WTC11 (cell line): ENCODE results near the gene AGBL4. TPM values are rescaled to one million over a fixed set of nuclear protein-coding genes. Genes with fewer than 3 reads are reported as not detected.

Experiments used
- ATAC-seq: fragments of 200-7000 bp; cut with Tn5 transposase; 2 replicates; pipeline ENCODE4 v1.10.0; 2021; ENCODE audit warnings: mild to moderate bottlenecking, moderate library complexity
- CTCF ChIA-PET: fragments of 300-600 bp; sonication (Branson Sonifier 250); formaldehyde crosslinking; loops from one replicate; lab custom pipeline; 2021; ENCODE audit warnings: antibody characterized with exemption; lab: Charles Lee
- POLR2A ChIA-PET: fragments of 350-600 bp; sonication (Branson Sonifier 250); formaldehyde crosslinking; loops from one replicate; lab custom pipeline; 2021; ENCODE audit warnings: antibody characterized with exemption; lab: Charles Lee
- DNase-seq: peaks from one replicate; pipeline ENCODE4 v3.0.0; 2021; ENCODE audit warnings: low spot score
- H3K27ac Mint-ChIP-seq: 2 replicates; pipeline ENCODE4 v1.8.0; 2021; ENCODE audit warnings: mixed read lengths
- H3K27me3 Mint-ChIP-seq: 2 replicates; pipeline ENCODE4 v1.8.0; 2021; ENCODE audit warnings: low read depth, mild to moderate bottlenecking, moderate library complexity, mixed read lengths
- H3K36me3 Mint-ChIP-seq: 2 replicates; pipeline ENCODE4 v1.8.0; 2021; ENCODE audit warnings: mixed read lengths
- H3K4me1 Mint-ChIP-seq: 2 replicates; pipeline ENCODE4 v1.8.0; 2022; ENCODE audit warnings: mixed read lengths
- H3K4me3 Mint-ChIP-seq: 2 replicates; pipeline ENCODE4 v1.8.0; 2021; ENCODE audit warnings: mild to moderate bottlenecking, moderate library complexity, mixed read lengths
- H3K9me3 Mint-ChIP-seq: 2 replicates; pipeline ENCODE4 v1.8.0; 2021; ENCODE audit warnings: mixed read lengths
- ATF1 ChIP-seq: sonication (generic); formaldehyde crosslinking; IDR thresholded peaks from 2 replicates; pipeline ENCODE4 v1.8.1; 2023; ENCODE audit warnings: mild to moderate bottlenecking, moderate library complexity, missing genetic modification reagents
- GRHL2 ChIP-seq: fragments of 250-450 bp; sonication (Bioruptor Pico); IDR thresholded peaks from 2 replicates; pipeline ENCODE4 v1.8.0; 2022; ENCODE audit warnings: mild to moderate bottlenecking, moderate library complexity; ENCODE audit not compliant: insufficient replicate concordance, severe bottlenecking
- HMGA2 ChIP-seq: fragments of 250-450 bp; sonication (Bioruptor Pico); IDR thresholded peaks from 2 replicates; pipeline ENCODE4 v1.4.0; 2021; ENCODE audit warnings: mild to moderate bottlenecking, moderate library complexity
- MXD4 ChIP-seq: fragments of 250-450 bp; sonication (Bioruptor Pico); IDR thresholded peaks from 2 replicates; pipeline ENCODE4 v1.8.0; 2021; ENCODE audit warnings: mild to moderate bottlenecking, moderate library complexity, borderline replicate concordance
- NFE2L1 ChIP-seq: sonication (generic); formaldehyde crosslinking; IDR thresholded peaks from 2 replicates; pipeline ENCODE4 v1.8.1; 2023; ENCODE audit warnings: missing genetic modification reagents
- OVOL2 ChIP-seq: fragments of 250-450 bp; sonication (Bioruptor Pico); IDR thresholded peaks from 2 replicates; pipeline ENCODE4 v1.9.0; 2021; ENCODE audit warnings: mild to moderate bottlenecking, borderline replicate concordance
- SMAD4 ChIP-seq: sonication (generic); formaldehyde crosslinking; IDR thresholded peaks from 2 replicates; pipeline ENCODE4 v1.8.0; 2022; ENCODE audit warnings: mild to moderate bottlenecking, missing genetic modification reagents
- SP1 ChIP-seq: sonication (generic); formaldehyde crosslinking; conservative IDR thresholded peaks from 2 replicates; pipeline ENCODE4 v1.8.1; 2022; ENCODE audit warnings: missing genetic modification reagents
- TP53 ChIP-seq: sonication (generic); formaldehyde crosslinking; IDR thresholded peaks from 2 replicates; pipeline ENCODE4 v1.8.1; 2023; ENCODE audit warnings: mild to moderate bottlenecking, missing genetic modification reagents
- ZNF138 ChIP-seq: sonication (generic); formaldehyde crosslinking; conservative IDR thresholded peaks from 2 replicates; pipeline ENCODE4 v1.8.1; 2022; ENCODE audit warnings: mild to moderate bottlenecking, moderate library complexity, missing genetic modification reagents
- ZNF396 ChIP-seq: fragments of 250-450 bp; sonication (Bioruptor Pico); IDR thresholded peaks from 2 replicates; pipeline ENCODE4 v1.8.0; 2021; ENCODE audit warnings: mild to moderate bottlenecking, moderate library complexity, borderline replicate concordance
- total RNA-seq: library from RNA; stranded (reverse); gene quantifications from 3 replicates; pipeline ENCODE4 v1.2.3, GENCODE V29; 2021
- TF ChIP-seq, protein P1 (sequence below): sonication (generic); formaldehyde crosslinking; IDR thresholded peaks from 2 replicates; pipeline ENCODE4 v1.8.1; 2023; ENCODE audit warnings: mild to moderate bottlenecking, missing genetic modification reagents
- TF ChIP-seq, protein P2 (sequence below): sonication (generic); formaldehyde crosslinking; conservative IDR thresholded peaks from 2 replicates; pipeline ENCODE4 v1.8.1; 2022; ENCODE audit warnings: mild to moderate bottlenecking, missing genetic modification reagents
- TF ChIP-seq, protein P3 (sequence below): sonication (generic); formaldehyde crosslinking; IDR thresholded peaks from 2 replicates; pipeline ENCODE4 v1.8.1; 2023; ENCODE audit warnings: mild to moderate bottlenecking, missing genetic modification reagents, moderate library complexity
- TF ChIP-seq, protein P4 (sequence below): fragments of 250-450 bp; sonication (Bioruptor Pico); IDR thresholded peaks from 2 replicates; pipeline ENCODE4 v1.9.0; 2021; ENCODE audit warnings: mild to moderate bottlenecking
- TF ChIP-seq, protein P5 (sequence below): sonication (generic); formaldehyde crosslinking; IDR thresholded peaks from 2 replicates; pipeline ENCODE4 v1.8.0; 2022; ENCODE audit warnings: mild to moderate bottlenecking, missing genetic modification reagents
- TF ChIP-seq, protein P6 (sequence below): sonication (generic); formaldehyde crosslinking; IDR thresholded peaks from 2 replicates; pipeline ENCODE4 v1.8.0; 2023; ENCODE audit warnings: missing genetic modification reagents, mild to moderate bottlenecking, borderline replicate concordance
- TF ChIP-seq, protein P7 (sequence below): fragments of 250-450 bp; sonication (Bioruptor Pico); IDR thresholded peaks from 2 replicates; pipeline ENCODE4 v1.9.0; 2021; ENCODE audit warnings: mild to moderate bottlenecking
- TF ChIP-seq, protein P8 (sequence below): sonication (generic); formaldehyde crosslinking; IDR thresholded peaks from 2 replicates; pipeline ENCODE4 v1.8.1; 2022; ENCODE audit warnings: low read depth, mild to moderate bottlenecking, moderate library complexity, missing genetic modification reagents, borderline replicate concordance

The AGBL4 gene
- total RNA-seq, 1 experiment from 2014 or later = 0.87 TPM

DNA sequence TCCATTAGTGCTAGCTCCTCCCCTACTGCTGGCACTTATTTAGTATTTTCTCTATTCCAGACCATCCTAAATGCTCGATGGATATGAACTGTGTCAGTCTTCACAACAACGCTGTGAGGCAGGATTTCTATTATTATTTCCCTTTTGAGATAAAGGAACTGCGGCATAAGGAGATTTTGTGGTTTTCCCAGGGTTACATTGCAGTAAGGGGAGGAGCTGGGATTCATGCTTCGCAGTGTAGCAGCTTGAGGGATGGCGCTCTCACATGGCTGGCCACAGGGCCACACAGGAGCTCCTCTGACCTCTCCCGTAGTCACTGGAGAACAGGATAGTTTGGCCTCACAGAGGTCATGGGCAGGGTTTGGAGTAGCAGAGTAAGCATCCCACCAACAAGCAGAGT, 1364.0 kb downstream of the AGBL4 start:
- ATAC-seq (no peak), DNase-seq (no peak)
- H3K27ac Mint-ChIP-seq = no peak overlapping the region
- H3K27me3 Mint-ChIP-seq = no peaks in the 10 kb centered on the region; the same call in 1 of the 2 replicates
- TF ChIP-seq ZNF396 (CRISPR knock-in tag) = no peak
- TF ChIP-seq, protein P1, sequence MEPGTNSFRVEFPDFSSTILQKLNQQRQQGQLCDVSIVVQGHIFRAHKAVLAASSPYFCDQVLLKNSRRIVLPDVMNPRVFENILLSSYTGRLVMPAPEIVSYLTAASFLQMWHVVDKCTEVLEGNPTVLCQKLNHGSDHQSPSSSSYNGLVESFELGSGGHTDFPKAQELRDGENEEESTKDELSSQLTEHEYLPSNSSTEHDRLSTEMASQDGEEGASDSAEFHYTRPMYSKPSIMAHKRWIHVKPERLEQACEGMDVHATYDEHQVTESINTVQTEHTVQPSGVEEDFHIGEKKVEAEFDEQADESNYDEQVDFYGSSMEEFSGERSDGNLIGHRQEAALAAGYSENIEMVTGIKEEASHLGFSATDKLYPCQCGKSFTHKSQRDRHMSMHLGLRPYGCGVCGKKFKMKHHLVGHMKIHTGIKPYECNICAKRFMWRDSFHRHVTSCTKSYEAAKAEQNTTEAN (CRISPR knock-in tag) = no peak
- TF ChIP-seq, protein P2, sequence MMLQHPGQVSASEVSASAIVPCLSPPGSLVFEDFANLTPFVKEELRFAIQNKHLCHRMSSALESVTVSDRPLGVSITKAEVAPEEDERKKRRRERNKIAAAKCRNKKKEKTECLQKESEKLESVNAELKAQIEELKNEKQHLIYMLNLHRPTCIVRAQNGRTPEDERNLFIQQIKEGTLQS = no peak
- ChIA-PET CTCF (interaction anchor here (1.0 to 2.6 kb wide), 4 partner anchors 13 to 87 kb away, joined by 3 to 18 read pairs (median 6); no protein-coding TSS in a partner anchor), POLR2A (no interaction called here)
- no peak overlapping the region for H3K4me3 Mint-ChIP-seq
- H3K36me3 Mint-ChIP-seq = no peaks in the 10 kb centered on the region
- no peaks in the 10 kb centered on the region for H3K4me1 Mint-ChIP-seq
- no peaks in the 10 kb centered on the region for H3K9me3 Mint-ChIP-seq

DNA sequence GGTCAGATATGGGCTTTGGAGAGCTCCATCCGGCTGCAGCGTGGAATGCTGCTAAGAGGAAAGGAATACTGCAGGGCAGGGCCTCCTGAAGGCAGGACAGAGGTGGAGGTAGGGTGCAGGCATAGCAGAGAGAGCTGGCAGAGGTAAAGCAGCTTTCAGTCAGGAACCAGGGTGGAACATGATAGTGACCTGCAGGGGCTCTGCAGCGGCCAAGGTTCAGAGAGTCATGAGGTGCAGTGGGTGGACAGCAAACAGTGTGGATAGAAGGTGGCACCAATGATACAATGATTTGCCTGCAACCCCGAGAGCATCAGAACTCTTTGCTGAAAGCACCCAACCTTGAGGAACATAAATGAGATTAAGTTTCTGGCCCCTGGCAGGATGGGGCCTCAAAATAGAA, 1366.3 kb downstream of the AGBL4 start:
- POLR2A ChIA-PET = no interaction called here
- TF ChIP-seq, protein P3, sequence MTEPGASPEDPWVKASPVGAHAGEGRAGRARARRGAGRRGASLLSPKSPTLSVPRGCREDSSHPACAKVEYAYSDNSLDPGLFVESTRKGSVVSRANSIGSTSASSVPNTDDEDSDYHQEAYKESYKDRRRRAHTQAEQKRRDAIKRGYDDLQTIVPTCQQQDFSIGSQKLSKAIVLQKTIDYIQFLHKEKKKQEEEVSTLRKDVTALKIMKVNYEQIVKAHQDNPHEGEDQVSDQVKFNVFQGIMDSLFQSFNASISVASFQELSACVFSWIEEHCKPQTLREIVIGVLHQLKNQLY (CRISPR knock-in tag) = no peak
- TF ChIP-seq ZNF138 (no peak), GRHL2 (no peak), SP1 (no peak), HMGA2 (CRISPR knock-in tag) (no peak), MXD4 (no peak), OVOL2 (CRISPR knock-in tag) (no peak), ATF1 (CRISPR knock-in tag) (no peak), NFE2L1 (CRISPR knock-in tag) (no peak), TP53 (CRISPR knock-in tag) (no peak), SMAD4 (no peak)
- TF ChIP-seq, protein P4, sequence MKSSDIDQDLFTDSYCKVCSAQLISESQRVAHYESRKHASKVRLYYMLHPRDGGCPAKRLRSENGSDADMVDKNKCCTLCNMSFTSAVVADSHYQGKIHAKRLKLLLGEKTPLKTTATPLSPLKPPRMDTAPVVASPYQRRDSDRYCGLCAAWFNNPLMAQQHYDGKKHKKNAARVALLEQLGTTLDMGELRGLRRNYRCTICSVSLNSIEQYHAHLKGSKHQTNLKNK (CRISPR knock-in tag) = no peak
- TF ChIP-seq, protein P5, sequence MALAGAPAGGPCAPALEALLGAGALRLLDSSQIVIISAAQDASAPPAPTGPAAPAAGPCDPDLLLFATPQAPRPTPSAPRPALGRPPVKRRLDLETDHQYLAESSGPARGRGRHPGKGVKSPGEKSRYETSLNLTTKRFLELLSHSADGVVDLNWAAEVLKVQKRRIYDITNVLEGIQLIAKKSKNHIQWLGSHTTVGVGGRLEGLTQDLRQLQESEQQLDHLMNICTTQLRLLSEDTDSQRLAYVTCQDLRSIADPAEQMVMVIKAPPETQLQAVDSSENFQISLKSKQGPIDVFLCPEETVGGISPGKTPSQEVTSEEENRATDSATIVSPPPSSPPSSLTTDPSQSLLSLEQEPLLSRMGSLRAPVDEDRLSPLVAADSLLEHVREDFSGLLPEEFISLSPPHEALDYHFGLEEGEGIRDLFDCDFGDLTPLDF (CRISPR knock-in tag) = no peak
- TF ChIP-seq, protein P6, sequence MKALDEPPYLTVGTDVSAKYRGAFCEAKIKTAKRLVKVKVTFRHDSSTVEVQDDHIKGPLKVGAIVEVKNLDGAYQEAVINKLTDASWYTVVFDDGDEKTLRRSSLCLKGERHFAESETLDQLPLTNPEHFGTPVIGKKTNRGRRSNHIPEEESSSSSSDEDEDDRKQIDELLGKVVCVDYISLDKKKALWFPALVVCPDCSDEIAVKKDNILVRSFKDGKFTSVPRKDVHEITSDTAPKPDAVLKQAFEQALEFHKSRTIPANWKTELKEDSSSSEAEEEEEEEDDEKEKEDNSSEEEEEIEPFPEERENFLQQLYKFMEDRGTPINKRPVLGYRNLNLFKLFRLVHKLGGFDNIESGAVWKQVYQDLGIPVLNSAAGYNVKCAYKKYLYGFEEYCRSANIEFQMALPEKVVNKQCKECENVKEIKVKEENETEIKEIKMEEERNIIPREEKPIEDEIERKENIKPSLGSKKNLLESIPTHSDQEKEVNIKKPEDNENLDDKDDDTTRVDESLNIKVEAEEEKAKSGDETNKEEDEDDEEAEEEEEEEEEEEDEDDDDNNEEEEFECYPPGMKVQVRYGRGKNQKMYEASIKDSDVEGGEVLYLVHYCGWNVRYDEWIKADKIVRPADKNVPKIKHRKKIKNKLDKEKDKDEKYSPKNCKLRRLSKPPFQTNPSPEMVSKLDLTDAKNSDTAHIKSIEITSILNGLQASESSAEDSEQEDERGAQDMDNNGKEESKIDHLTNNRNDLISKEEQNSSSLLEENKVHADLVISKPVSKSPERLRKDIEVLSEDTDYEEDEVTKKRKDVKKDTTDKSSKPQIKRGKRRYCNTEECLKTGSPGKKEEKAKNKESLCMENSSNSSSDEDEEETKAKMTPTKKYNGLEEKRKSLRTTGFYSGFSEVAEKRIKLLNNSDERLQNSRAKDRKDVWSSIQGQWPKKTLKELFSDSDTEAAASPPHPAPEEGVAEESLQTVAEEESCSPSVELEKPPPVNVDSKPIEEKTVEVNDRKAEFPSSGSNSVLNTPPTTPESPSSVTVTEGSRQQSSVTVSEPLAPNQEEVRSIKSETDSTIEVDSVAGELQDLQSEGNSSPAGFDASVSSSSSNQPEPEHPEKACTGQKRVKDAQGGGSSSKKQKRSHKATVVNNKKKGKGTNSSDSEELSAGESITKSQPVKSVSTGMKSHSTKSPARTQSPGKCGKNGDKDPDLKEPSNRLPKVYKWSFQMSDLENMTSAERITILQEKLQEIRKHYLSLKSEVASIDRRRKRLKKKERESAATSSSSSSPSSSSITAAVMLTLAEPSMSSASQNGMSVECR (CRISPR knock-in tag) = no peak
- TF ChIP-seq, protein P7, sequence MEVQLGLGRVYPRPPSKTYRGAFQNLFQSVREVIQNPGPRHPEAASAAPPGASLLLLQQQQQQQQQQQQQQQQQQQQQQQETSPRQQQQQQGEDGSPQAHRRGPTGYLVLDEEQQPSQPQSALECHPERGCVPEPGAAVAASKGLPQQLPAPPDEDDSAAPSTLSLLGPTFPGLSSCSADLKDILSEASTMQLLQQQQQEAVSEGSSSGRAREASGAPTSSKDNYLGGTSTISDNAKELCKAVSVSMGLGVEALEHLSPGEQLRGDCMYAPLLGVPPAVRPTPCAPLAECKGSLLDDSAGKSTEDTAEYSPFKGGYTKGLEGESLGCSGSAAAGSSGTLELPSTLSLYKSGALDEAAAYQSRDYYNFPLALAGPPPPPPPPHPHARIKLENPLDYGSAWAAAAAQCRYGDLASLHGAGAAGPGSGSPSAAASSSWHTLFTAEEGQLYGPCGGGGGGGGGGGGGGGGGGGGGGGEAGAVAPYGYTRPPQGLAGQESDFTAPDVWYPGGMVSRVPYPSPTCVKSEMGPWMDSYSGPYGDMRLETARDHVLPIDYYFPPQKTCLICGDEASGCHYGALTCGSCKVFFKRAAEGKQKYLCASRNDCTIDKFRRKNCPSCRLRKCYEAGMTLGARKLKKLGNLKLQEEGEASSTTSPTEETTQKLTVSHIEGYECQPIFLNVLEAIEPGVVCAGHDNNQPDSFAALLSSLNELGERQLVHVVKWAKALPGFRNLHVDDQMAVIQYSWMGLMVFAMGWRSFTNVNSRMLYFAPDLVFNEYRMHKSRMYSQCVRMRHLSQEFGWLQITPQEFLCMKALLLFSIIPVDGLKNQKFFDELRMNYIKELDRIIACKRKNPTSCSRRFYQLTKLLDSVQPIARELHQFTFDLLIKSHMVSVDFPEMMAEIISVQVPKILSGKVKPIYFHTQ (CRISPR knock-in tag) = no peak
- TF ChIP-seq, protein P8, sequence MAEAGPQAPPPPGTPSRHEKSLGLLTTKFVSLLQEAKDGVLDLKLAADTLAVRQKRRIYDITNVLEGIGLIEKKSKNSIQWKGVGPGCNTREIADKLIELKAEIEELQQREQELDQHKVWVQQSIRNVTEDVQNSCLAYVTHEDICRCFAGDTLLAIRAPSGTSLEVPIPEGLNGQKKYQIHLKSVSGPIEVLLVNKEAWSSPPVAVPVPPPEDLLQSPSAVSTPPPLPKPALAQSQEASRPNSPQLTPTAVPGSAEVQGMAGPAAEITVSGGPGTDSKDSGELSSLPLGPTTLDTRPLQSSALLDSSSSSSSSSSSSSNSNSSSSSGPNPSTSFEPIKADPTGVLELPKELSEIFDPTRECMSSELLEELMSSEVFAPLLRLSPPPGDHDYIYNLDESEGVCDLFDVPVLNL = no peak
- Mint-ChIP-seq H3K27me3 (peaks cover 4% of the 10 kb centered on the region; the same call in 1 of the 2 replicates), H3K9me3 (no peaks in the 10 kb centered on the region), H3K36me3 (no peaks in the 10 kb centered on the region), H3K27ac (no peak overlapping the region), H3K4me3 (no peak overlapping the region), H3K4me1 (peaks cover 6% of the 10 kb centered on the region)
- CTCF ChIA-PET = interaction anchor here (0.6 kb wide), 1 partner anchor 20 kb away, joined by 3 read pairs; no protein-coding TSS in a partner anchor
- no peak for ATAC-seq
- DNase-seq = no peak
